T-helper 1 cell (primary cell): ENCODE results near the gene KRTAP3-2.

Source experiments
- DNase-seq, 5 donors: peaks; one replicate each; pipeline ENCODE4 v3.0.0-alpha.2; 2012 to 2020

Gene KRTAP3-2

DNA sequence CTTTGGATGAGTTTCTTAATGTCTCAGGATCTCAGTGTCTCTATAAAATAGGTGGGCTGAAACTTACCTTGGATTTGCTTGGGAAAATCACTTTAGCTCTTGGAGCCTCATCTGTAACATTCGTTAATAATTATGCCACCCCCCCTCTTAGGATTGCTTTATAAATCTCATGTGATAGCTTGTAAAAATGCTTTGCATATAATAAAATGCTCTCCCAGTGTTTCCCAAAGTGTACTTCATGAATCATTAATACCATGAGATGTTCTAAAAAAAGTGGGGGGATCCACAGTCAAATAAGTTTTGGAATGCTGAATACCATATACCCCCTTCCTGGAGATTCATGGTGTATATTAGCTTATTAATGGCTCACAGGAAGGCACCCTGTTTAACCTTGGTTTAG lies 38.1 kb downstream of the KRTAP3-2 start:
- no peak for DNase-seq

DNA sequence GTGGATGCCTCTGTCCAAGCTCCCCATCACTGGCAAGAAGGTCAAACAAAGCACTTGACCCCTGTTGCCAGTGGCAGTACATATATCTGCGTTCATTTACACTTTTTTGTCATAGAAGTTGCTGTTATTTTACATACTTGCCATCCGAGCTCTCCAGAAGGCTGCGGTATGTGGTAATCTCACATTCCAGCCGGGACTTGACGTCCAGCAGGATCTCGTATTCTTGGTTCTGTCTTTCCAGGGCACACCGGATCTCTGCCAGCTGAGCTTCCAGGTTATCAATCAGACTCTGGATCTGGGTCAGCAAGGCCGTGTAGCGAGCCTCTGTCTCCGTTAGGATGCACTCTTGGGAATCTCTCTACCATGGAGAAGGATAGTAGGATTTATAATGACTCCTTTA lies 39.6 kb downstream of the KRTAP3-2 start:
- no peak for DNase-seq

DNA sequence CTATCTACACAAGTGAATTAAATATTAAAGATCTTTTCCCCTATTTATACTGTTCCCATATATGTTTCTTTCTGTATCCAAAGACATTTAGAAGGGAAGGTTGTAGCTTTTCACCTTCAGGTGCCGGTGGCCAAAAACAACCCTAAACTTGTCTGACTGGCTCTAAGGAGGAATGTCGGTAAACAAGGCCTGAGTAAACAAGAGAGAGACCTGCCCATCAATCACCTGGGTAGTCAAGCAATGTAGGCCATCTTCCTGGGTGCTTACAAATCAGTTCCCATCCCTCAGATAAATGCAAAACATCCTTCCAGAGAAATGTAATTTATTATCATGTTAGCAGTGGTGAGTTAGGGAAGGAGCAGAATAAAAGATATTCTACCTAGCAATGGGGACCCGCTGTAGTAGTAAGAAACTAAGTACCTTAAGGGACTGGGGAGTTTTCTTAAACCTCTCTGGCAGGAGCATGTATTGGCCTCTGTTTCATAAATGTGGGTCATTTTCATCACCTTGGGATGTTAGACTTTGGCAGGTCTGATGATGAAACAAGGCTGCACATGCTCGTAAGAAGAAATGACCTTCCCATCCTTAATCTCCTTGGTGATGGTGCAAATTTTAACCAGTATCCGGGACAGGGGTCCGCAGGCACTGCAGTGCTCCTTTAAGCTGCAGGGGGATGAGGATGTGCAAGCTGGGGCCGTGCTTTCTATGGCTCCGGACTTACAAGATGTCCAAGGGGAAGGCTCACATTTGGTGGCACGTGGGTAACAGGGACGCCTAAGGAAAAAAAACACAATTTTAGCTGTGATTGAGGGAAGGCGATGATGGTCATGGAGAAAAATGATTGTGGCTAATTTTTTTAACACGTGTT lies 41.4 kb downstream of the KRTAP3-2 start:
- no peak for DNase-seq

DNA sequence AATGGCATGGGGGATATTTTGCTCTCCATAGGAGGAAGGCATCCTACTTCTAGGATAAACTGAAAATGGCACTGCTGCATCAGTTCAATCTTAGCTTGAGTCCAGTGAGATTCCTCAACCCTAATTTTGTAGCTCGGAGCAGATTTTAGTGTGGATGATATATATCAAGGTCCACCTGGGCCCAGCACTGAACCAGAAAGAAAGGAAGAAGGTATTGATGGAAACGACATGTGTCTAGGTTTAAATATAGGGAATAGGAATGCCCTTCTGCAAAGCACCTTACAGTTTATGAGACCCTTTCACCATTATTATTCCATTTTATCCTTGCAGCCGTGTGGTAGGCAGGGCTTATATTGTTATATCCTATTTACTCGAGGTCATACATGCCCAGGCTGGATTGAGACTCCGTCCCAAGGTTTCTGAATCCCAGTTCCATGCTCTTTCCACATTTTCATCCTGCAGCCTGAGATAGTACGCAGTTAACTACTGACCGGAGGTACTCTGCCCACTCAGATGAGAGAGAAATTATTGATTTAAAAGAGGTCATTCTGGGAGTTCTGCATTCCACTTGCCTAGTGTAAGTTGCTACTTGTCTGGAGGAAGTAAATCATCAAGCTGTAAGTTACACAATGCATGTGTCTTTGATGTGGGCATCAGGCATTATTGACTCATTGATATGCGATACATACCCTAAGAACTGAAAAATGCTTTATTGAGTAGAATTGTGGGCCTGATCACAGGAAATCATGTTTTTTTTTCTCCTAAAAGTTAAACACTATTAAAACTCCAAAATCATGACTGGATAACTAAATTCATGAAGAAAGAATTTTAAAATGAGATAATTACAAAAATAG lies 43.1 kb downstream of the KRTAP3-2 start:
- DNase-seq, result no peak

DNA sequence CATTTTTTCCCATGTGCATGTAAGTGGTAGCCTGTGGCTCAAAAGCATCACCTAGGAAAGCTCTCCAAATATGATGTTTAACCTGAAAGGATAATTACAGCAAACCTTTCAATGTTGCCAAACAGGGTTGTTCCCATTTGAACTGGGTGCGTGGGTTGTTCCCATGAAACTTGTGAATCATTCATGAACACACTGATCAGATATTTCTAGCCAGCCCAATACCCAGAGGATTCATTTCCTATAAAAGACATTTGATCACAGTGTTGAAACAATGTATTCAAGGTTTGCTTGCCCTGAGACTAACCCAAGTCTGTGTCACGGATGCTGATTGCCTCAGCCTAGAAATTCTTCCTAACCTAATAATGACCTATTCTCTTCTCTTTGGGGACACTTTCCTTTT lies 45.8 kb downstream of the KRTAP3-2 start:
- DNase-seq, result no peak

DNA sequence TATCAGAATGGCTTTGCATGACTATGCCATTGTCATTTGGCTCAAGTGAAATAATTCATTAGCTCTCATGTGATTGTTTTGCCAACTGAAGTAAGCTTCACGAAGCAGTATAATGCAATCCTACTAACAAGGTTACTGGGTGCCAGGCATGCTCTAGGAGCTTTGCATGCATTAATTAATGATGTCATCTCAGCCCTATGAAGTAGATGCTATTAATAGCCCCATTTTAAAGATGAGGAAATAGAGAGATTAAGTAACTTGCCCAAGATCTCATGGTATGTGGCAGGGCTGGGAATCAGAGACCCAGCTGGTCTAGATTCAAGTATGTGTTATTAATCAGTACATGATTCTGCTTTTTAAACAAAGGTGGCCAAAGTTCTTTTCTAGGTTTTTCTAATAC lies 47.0 kb downstream of the KRTAP3-2 start:
- no peak for DNase-seq

DNA sequence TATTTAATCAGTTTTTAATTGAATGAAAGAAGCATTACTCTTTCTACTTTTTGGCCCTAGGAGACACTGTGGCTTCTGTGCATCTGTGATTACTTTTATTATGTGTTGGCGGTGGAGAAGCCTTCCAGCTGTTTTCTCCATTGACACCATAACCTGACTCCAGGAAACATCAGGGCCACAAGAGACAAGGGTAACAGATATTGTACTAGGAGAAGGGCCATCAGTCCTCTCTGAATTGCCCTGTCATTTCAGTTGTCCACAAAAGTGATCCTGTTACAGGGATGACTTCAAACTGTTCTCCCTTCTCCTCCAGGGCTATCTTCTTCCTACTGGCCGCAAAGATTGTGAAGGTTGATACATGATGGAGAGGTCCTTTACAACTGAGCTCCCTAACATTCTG lies 47.6 kb downstream of the KRTAP3-2 start:
- DNase-seq, result no peak

DNA sequence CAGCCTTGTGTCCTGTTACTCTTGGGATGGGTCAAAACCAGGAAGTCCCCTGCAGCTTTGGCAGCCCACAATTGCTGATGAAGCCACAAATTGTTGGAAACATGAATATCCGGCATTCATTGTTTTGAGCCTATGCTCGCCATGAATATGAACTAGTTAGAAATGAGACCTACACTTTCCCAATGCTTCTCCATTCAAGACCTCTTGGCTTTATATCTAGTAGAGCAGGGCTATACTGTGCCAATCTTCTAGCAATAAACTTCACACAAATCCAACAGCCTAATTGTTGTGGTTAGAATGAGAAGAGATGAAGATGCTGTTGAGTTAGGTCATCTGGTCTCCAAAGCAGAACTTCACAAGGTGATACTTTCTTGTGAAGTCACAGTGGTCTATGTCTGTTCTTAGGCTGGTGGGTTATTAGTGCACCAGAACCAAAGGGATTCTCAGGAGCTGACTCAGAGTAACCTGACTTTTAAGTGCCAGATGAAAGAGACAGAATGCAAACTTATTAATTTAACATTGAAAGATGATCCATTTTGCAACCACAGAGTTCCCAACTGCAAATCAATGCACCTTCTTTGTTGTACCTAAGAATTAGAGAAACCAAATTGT lies 48.6 kb downstream of the KRTAP3-2 start:
- DNase-seq, result no peak

DNA sequence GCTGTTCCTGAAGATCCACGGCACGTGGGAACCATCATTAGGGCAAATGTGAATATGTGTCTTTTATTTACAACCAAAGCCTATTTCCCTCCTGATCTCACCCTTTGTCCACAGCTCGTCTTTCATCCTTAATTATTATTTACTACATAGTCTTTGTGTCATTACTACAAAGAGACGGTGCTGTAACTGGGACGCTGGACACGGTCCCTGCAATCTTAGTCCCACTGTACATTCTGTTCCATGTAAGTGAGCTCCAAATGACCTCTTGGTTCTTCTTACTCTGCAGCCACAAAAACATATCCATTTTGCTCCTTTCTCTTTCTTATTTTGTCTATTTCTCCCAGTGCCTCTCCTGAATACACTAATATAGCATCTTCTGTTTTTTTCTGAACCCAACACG lies 49.5 kb downstream of the KRTAP3-2 start:
- no peak for DNase-seq

DNA sequence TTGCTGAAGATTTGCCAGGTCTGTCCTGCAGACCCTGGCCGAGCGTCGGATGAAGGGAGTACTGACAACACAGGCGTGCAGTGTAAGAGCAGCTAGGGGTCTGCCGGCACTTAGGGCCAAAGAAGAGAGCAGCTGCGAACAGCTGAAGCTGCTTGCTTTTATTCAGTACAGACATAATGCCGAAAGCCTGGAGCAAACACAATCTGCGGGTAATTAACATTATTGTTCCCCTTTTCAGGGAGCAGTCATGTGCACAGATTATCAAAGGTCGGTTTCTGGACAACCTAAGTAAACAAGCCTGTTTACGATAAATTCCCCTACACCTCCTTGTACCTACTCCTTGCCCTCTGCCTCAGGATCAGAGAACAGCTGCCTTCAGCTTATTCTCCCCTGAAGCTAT lies 50.3 kb downstream of the KRTAP3-2 start:
- DNase-seq, result no peak
